ENCODE measurements around the gene VTN.

DNA sequence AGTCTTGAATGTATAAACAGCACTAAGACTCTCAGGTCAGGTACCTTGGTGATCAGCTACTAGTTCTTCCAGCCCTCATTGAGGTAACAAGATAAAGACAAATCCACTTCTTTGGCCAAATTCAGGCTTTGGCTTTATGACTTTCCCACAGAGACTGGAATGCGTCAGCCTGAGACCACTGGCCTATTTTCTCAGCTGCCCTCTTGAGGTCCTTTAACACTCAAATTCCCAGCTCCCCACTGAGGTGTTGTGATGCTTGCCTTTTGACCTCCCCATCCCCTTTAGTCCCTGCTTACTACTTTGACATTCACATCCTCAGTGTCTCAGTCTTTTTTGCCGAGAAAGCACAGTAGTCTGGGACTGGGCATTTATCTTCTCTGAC lies 23.9 kb downstream of the VTN start:
- TF ChIP-seq EZH2 (IDR thresholded peaks at IDR 0.05) (no peak), POLR2AphosphoS5 (IDR thresholded peaks at IDR 0.05; ENCODE audit: borderline replicate concordance, low read depth, low read length) (no peak), FOXP2 (optimal IDR thresholded peaks at IDR 0.05; ENCODE audit: control extremely low read depth, extremely low read length, insufficient read depth) (no peak)

Measured in SK-N-MC (cell line).